Measurements from ENCODE around the gene CHD1L.

CHD1L gene

GRCh38 chr1:147215540-147215916, 27.0 kb upstream of the CHD1L start:
- TF ChIP-seq TAF1 (IDR thresholded peaks at IDR 0.05; ENCODE audit: borderline replicate concordance, insufficient read depth, low read length) = no peak
- no peak for TF ChIP-seq REST (IDR thresholded peaks at IDR 0.05; ENCODE audit: insufficient read depth in 1 of 2, low read depth in 2 of 2, low read length in 2 of 2)
- no peak for TF ChIP-seq POLR2AphosphoS5 (IDR thresholded peaks at IDR 0.05; ENCODE audit: low read depth, low read length)
- no peak for TF ChIP-seq SIN3A (IDR thresholded peaks at IDR 0.05; ENCODE audit: borderline replicate concordance, insufficient read depth, low read length)
- no peak for TF ChIP-seq FOXP2 (optimal IDR thresholded peaks at IDR 0.05; ENCODE audit: borderline replicate concordance, extremely low read depth, extremely low read length, insufficient read depth)

GRCh38 chr1:147216124-147216523, 26.4 kb upstream of the CHD1L start:
- no peak for TF ChIP-seq FOXP2 (optimal IDR thresholded peaks at IDR 0.05; ENCODE audit: borderline replicate concordance, extremely low read depth, extremely low read length, insufficient read depth)
- no peak for TF ChIP-seq REST (IDR thresholded peaks at IDR 0.05; ENCODE audit: insufficient read depth in 1 of 2, low read depth in 2 of 2, low read length in 2 of 2)
- TF ChIP-seq SIN3A (IDR thresholded peaks at IDR 0.05; ENCODE audit: borderline replicate concordance, insufficient read depth, low read length) = no peak
- TF ChIP-seq TAF1 (IDR thresholded peaks at IDR 0.05; ENCODE audit: borderline replicate concordance, insufficient read depth, low read length) = no peak
- TF ChIP-seq POLR2AphosphoS5 (IDR thresholded peaks at IDR 0.05; ENCODE audit: low read depth, low read length) = no peak

- no peak for TF ChIP-seq FOXP2 (optimal IDR thresholded peaks at IDR 0.05; ENCODE audit: borderline replicate concordance, extremely low read depth, extremely low read length, insufficient read depth)
These were observed 25.3 kb upstream of the CHD1L start for GRCh38 chr1:147217141-147217540.

- TF ChIP-seq REST (IDR thresholded peaks at IDR 0.05; ENCODE audit: insufficient read depth in 1 of 2, low read depth in 2 of 2, low read length in 2 of 2) = no peak
- no peak for TF ChIP-seq FOXP2 (optimal IDR thresholded peaks at IDR 0.05; ENCODE audit: borderline replicate concordance, extremely low read depth, extremely low read length, insufficient read depth)
- no peak for TF ChIP-seq SIN3A (IDR thresholded peaks at IDR 0.05; ENCODE audit: borderline replicate concordance, insufficient read depth, low read length)
- TF ChIP-seq POLR2AphosphoS5 (IDR thresholded peaks at IDR 0.05; ENCODE audit: low read depth, low read length) = no peak
- TF ChIP-seq TAF1 (IDR thresholded peaks at IDR 0.05; ENCODE audit: borderline replicate concordance, insufficient read depth, low read length) = no peak
These were observed 23.9 kb upstream of the CHD1L start for GRCh38 chr1:147218606-147219005.

- TF ChIP-seq REST (IDR thresholded peaks at IDR 0.05; ENCODE audit: insufficient read depth in 1 of 2, low read depth in 2 of 2, low read length in 2 of 2) (no peak), SIN3A (IDR thresholded peaks at IDR 0.05; ENCODE audit: borderline replicate concordance, insufficient read depth, low read length) (no peak), POLR2AphosphoS5 (IDR thresholded peaks at IDR 0.05; ENCODE audit: low read depth, low read length) (no peak), FOXP2 (optimal IDR thresholded peaks at IDR 0.05; ENCODE audit: borderline replicate concordance, extremely low read depth, extremely low read length, insufficient read depth) (no peak), TAF1 (IDR thresholded peaks at IDR 0.05; ENCODE audit: borderline replicate concordance, insufficient read depth, low read length) (no peak)
These were observed 18.5 kb upstream of the CHD1L start for GRCh38 chr1:147223740-147224615.
